PC-3 (cell line): ENCODE data around the gene ACSS2. TPM values are rescaled to one million over a fixed set of nuclear protein-coding genes. Genes with fewer than 3 reads are reported as not detected.

Experiments
- ATAC-seq: fragments of 200-7000 bp; cut with Tn5 transposase; 2 replicates; pipeline ENCODE4 v1.9.1; 2020; ENCODE audit warnings: mild to moderate bottlenecking, moderate library complexity
- BruUV-seq: library from RNA; stranded (reverse); fragments of 400-500 nt; replicated peaks from 2 replicates; lab custom pipeline; 2021; lab: Mats Ljungman, UMichigan
- CTCF ChIA-PET: fragments of 300-600 bp; sonication (Branson Sonifier 250); formaldehyde crosslinking; loops from one replicate; lab custom pipeline; 2022; ENCODE audit warnings: antibody characterized with exemption; lab: Charles Lee
- POLR2A ChIA-PET: fragments of 300-600 bp; sonication (Branson Sonifier 250); formaldehyde crosslinking; loops from one replicate; lab custom pipeline; 2022; ENCODE audit warnings: antibody characterized with exemption; ENCODE audit not compliant: unreplicated experiment; lab: Charles Lee
- DNase-seq: peaks from one replicate; pipeline ENCODE4 v3.0.0-alpha.2; 2015
- H2AFZ ChIP-seq: fragments of 300-600 bp; sonication (generic); 2 replicates; pipeline ENCODE4 v1.6.0; 2016; ENCODE audit warnings: antibody characterized with exemption, low read length
- H3F3A ChIP-seq: fragments of 300-600 bp; sonication (generic); one replicate; pipeline ENCODE4 v1.6.0; 2017; ENCODE audit warnings: antibody characterized with exemption, low read length, control low read depth, mild to moderate bottlenecking; ENCODE audit not compliant: unreplicated experiment
- H3K27ac ChIP-seq: fragments of 300-600 bp; sonication (generic); 2 replicates; pipeline ENCODE4 v1.5.1; 2016; ENCODE audit warnings: mild to moderate bottlenecking, low read length
- H3K27me3 ChIP-seq: fragments of 300-600 bp; sonication (generic); 2 replicates; pipeline ENCODE4 v1.6.1; 2016; ENCODE audit warnings: low read length, mixed read lengths
- H3K36me3 ChIP-seq: fragments of 300-600 bp; sonication (generic); 2 replicates; pipeline ENCODE4 v1.6.1; 2016; ENCODE audit warnings: low read depth, mixed run types, low read length, mixed read lengths
- H3K4me1 ChIP-seq: fragments of 300-600 bp; sonication (generic); 2 replicates; pipeline ENCODE4 v1.5.1; 2016; ENCODE audit warnings: low read length; ENCODE audit not compliant: insufficient read depth
- H3K4me2 ChIP-seq: fragments of 300-600 bp; sonication (generic); 2 replicates; pipeline ENCODE4 v1.6.0; 2016; ENCODE audit warnings: low read length
- H3K4me3 ChIP-seq: fragments of 300-600 bp; sonication (generic); 2 replicates; pipeline ENCODE4 v1.5.1; 2016; ENCODE audit warnings: mild to moderate bottlenecking, low read length, mixed read lengths
- H3K79me2 ChIP-seq: fragments of 300-600 bp; sonication (generic); 2 replicates; pipeline ENCODE4 v1.6.1; 2017; ENCODE audit warnings: low read length, mixed read lengths
- H3K9ac ChIP-seq: fragments of 300-600 bp; sonication (generic); 2 replicates; pipeline ENCODE4 v1.6.0; 2016; ENCODE audit warnings: mild to moderate bottlenecking, low read length
- H3K9me2 ChIP-seq: fragments of 300-600 bp; sonication (generic); replicated peaks from 2 replicates; pipeline ENCODE4 v1.6.1; 2016; ENCODE audit warnings: mixed run types, low read length, mixed read lengths
- H3K9me3 ChIP-seq: fragments of 300-600 bp; sonication (generic); 2 replicates; pipeline ENCODE4 v1.6.1; 2016; ENCODE audit warnings: low read length, mixed read lengths
- H4K20me1 ChIP-seq: fragments of 300-600 bp; sonication (generic); 2 replicates; pipeline ENCODE4 v1.6.1; 2016; ENCODE audit warnings: low read length, mixed read lengths
- CTCF ChIP-seq: fragments of 300-600 bp; sonication (generic); conservative IDR thresholded peaks from 2 replicates; pipeline ENCODE4 v1.5.1; 2017; ENCODE audit warnings: antibody characterized with exemption, low read depth, mild to moderate bottlenecking, low read length
- EZH2 ChIP-seq: fragments of 300-600 bp; sonication (generic); IDR thresholded peaks from one replicate; pipeline ENCODE4 v1.6.1; 2017; ENCODE audit warnings: antibody characterized with exemption, mild to moderate bottlenecking, low read length; ENCODE audit not compliant: unreplicated experiment
- EZH2phosphoT487 ChIP-seq: fragments of 300-600 bp; sonication (generic); IDR thresholded peaks from 2 replicates; pipeline ENCODE4 v1.6.1; 2018; ENCODE audit warnings: mild to moderate bottlenecking, antibody characterized with exemption, low read length, borderline replicate concordance
- intact Hi-C: fragments of 100-400 bp; cut with micrococcal nuclease; formaldehyde crosslinking; loops from 2 replicates; pipeline ENCODE4 v1.9.0; 2023
- total RNA-seq: library from RNA; depleted of rRNA; stranded (reverse); fragments of >200 nt; gene quantifications from 2 replicates; pipeline ENCODE4 v1.2.3, GENCODE V29; 2014

ACSS2 gene
- total RNA-seq, 1 experiment from 2014 or later: 78.9 TPM

GRCh38 chr20:34956751-34957472, 80.5 kb downstream of the ACSS2 start:
- Histone ChIP-seq H3K9me2 (no peaks in the 10 kb centered on the region), H3K9me3 (no peaks in the 10 kb centered on the region), H2AFZ (no peak overlapping the region), H3K27ac (no peak overlapping the region), H3K4me1 (peaks cover 17% of the 10 kb centered on the region), H3K4me2 (no peak overlapping the region), H4K20me1 (no peaks in the 10 kb centered on the region), H3K36me3 (no peaks in the 10 kb centered on the region), H3K9ac (no peak overlapping the region), H3K4me3 (no peak overlapping the region), H3K27me3 (no peaks in the 10 kb centered on the region), H3F3A (no peaks in the 10 kb centered on the region), H3K79me2 (peaks cover 22% of the 10 kb centered on the region)
- ChIA-PET POLR2A (no interaction called here), CTCF (interaction anchor here (0.6 kb wide), 1 partner anchor 65 kb away, joined by 15 read pairs; no protein-coding TSS in a partner anchor)
- intact Hi-C loops: no loop called here
- no peak for ATAC-seq
- BruUV-seq: no TSS peak
- DNase-seq: no peak
- TF ChIP-seq EZH2 (no peak), EZH2phosphoT487 (no peak), CTCF (no peak)

DNA sequence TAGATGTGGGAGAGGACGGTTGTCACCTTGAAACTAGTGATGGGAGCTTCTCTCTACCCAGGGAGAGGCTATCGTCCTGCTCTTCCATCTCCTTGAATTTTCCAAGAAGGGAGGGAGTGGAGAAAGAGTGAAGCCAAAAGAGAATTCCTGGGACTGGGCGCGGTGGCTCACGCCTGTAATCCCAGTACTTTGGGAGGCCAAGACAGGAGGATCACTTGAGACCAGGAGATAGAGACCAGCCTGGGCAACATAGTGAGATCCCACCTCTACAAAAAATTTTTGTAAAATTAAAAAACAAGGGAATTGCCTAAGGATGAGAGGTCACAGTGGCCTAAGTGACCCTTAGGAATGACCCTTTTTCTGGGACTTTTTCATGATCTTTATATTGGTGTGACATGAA, 88.1 kb downstream of the ACSS2 start:
- H3K4me3 ChIP-seq: no peak overlapping the region
- H3K4me2 ChIP-seq: no peak overlapping the region
- CTCF ChIA-PET: no interaction called here
- no peaks in the 10 kb centered on the region for H3K4me1 ChIP-seq
- H3K36me3 ChIP-seq: no peaks in the 10 kb centered on the region
- intact Hi-C loops: no loop called here
- no peaks in the 10 kb centered on the region for H3K79me2 ChIP-seq
- POLR2A ChIA-PET: no interaction called here
- DNase-seq (no peak), ATAC-seq (no peak)
- no peaks in the 10 kb centered on the region for H3K9me3 ChIP-seq
- no peak overlapping the region for H3K9ac ChIP-seq
- no peaks in the 10 kb centered on the region for H3K27me3 ChIP-seq
- BruUV-seq: no TSS peak
- TF ChIP-seq CTCF (no peak), EZH2phosphoT487 (no peak), EZH2 (no peak)
- H3F3A ChIP-seq: no peaks in the 10 kb centered on the region
- H2AFZ ChIP-seq: no peak overlapping the region
- H4K20me1 ChIP-seq: no peaks in the 10 kb centered on the region
- H3K9me2 ChIP-seq: no peaks in the 10 kb centered on the region
- no peak overlapping the region for H3K27ac ChIP-seq

DNA sequence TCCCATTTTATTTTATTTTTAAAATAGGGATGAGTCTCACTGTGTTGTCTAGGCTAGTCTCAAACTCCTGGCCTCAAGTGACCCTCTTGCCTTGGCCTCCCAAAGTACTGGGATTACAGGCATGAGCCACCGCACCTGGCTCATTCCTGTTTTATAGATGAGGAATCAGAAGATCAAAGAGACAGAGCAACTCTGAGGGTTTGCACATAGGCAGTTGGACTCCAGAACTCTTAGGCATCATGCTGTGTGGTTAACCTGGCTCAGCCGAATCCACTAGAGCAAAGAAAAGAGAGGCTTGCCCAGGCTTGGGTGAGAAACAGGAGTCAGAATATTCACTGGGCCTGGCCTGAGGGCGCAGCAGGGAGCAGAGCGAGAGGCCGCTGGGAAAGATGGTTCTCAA, 88.6 kb downstream of the ACSS2 start:
- H3K9me3 ChIP-seq: no peaks in the 10 kb centered on the region
- H4K20me1 ChIP-seq: no peaks in the 10 kb centered on the region
- H3K9me2 ChIP-seq: no peaks in the 10 kb centered on the region
- TF ChIP-seq EZH2 (no peak), EZH2phosphoT487 (no peak), CTCF (no peak)
- no peak overlapping the region for H3K4me3 ChIP-seq
- ChIA-PET CTCF (no interaction called here), POLR2A (no interaction called here)
- H3K4me1 ChIP-seq: no peaks in the 10 kb centered on the region
- H2AFZ ChIP-seq: no peak overlapping the region
- no peaks in the 10 kb centered on the region for H3F3A ChIP-seq
- DNase-seq (no peak), ATAC-seq (no peak)
- no peaks in the 10 kb centered on the region for H3K27me3 ChIP-seq
- no peak overlapping the region for H3K9ac ChIP-seq
- no peaks in the 10 kb centered on the region for H3K36me3 ChIP-seq
- no peak overlapping the region for H3K4me2 ChIP-seq
- BruUV-seq: no TSS peak
- H3K27ac ChIP-seq: no peak overlapping the region
- H3K79me2 ChIP-seq: no peaks in the 10 kb centered on the region
- intact Hi-C loops: no loop called here
